Measurements from ENCODE around the gene KCNQ2.

Gene KCNQ2

GRCh38 chr20:63417738-63418120 is 54.7 kb downstream of the KCNQ2 start:
- no peak for DNase-seq

GRCh38 chr20:63417097-63417737 is 55.2 kb downstream of the KCNQ2 start:
- DNase-seq = no peak

- no peak for DNase-seq
Measured at GRCh38 chr20:63416631-63417030, 55.8 kb downstream of the KCNQ2 start.

GRCh38 chr20:63415647-63416391 is 56.6 kb downstream of the KCNQ2 start:
- DNase-seq = no peak

GRCh38 chr20:63414720-63415430 is 57.6 kb downstream of the KCNQ2 start:
- DNase-seq = no peak

GRCh38 chr20:63413963-63414684 is 58.3 kb downstream of the KCNQ2 start:
- no peak for DNase-seq

- DNase-seq = no peak
Measured at GRCh38 chr20:63413323-63413722, 59.1 kb downstream of the KCNQ2 start.

GRCh38 chr20:63412889-63413288 is 59.6 kb downstream of the KCNQ2 start:
- no peak for DNase-seq

GRCh38 chr20:63411898-63412631 is 60.4 kb downstream of the KCNQ2 start:
- no peak for DNase-seq

- DNase-seq = no peak
Measured at GRCh38 chr20:63411151-63411897, 61.1 kb downstream of the KCNQ2 start.

GRCh38 chr20:63409834-63410435 is 62.5 kb downstream of the KCNQ2 start:
- no peak for DNase-seq

- DNase-seq = no peak
Measured at GRCh38 chr20:63409066-63409833, 63.2 kb downstream of the KCNQ2 start.

GRCh38 chr20:63408684-63409046 is 63.8 kb downstream of the KCNQ2 start:
- DNase-seq = no peak

- DNase-seq = no peak
Measured at GRCh38 chr20:63407928-63408683, 64.3 kb downstream of the KCNQ2 start.

GRCh38 chr20:63406617-63407245 is 65.7 kb downstream of the KCNQ2 start:
- no peak for DNase-seq

- DNase-seq = no peak
Measured at GRCh38 chr20:63406011-63406410, 66.4 kb downstream of the KCNQ2 start.

- DNase-seq = no peak
Measured at GRCh38 chr20:63405102-63405730, 67.2 kb downstream of the KCNQ2 start.

Measured in amygdala (tissue), 56 donors.